GM21381 (cell line): ENCODE measurements around the gene PRSS56.

Experiments
- ATAC-seq: cut with Tn5 transposase; IDR thresholded peaks from one replicate; pipeline ENCODE4 v1.9.1; 2021; ENCODE audit warnings: mild to moderate bottlenecking, moderate library complexity; ENCODE audit not compliant: unreplicated experiment

Gene PRSS56

DNA sequence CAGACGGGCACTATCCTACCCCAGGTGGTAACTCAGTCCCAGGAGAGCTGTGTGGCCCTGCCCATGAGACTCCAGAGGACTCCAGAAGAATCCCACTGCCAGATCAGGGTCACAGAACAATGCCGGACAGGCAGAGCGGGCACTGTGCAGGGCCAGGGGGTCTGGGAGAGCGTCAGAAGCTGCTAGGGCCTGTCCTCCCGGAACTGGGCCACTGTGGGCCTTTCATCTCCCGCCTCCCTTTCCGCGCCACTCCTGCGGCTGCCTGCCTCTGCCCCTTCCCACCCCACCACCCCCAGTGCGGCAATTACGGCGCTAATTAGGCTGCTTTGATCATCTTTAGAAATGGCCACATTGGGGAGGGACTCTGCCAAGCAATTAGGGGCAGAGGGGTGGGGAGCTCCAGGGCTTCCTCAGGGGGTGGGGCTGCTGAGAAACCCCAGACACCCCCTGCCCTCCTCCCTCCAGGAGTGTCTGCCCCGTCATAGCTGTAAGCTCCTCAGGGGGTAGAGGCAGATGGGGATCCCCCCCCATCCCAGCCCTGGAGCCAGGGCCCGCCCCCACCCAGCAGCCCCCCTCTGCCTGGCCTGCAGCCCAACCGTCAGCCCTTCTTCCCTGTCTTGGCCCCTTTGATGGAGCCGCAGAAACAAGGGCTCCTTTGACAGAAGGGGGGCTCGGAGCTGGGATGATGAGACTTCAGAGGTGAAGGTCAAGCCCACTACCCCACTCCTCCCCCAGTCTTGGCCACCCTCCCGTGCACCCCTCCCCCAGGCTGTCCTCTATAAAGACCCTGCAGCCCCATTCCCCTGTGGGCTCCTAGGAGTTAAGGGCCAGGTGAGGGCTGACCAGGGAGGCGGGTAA, at the start of gene PRSS56:
PRSS56 (plus strand) TSS at position 808 of the 858 bp plus-strand sequence. CDS start 211 bp downstream, outside the sequence.
- ATAC-seq: no peak

DNA sequence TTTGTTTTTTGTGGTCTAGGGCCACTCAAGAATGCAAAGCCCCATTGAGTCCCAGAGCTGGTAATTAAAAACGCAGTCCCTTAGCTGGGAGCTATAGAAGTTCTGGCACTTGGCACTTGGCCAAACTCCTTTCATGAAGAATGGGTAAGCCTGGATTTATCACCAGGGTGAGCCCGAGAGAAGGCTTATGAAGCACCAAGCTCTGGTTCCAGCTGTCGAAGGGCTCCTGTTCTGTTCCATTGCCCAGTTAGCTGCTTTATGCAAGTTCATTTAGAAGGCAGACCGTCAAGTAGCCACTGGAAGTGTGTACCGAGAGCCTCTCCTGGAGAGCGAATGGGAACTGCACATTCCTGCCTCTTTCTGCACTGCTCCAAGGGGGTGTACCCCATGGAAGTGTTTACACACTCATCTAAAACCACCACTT, 46.7 kb upstream of the PRSS56 start:
- ATAC-seq: no peak

DNA sequence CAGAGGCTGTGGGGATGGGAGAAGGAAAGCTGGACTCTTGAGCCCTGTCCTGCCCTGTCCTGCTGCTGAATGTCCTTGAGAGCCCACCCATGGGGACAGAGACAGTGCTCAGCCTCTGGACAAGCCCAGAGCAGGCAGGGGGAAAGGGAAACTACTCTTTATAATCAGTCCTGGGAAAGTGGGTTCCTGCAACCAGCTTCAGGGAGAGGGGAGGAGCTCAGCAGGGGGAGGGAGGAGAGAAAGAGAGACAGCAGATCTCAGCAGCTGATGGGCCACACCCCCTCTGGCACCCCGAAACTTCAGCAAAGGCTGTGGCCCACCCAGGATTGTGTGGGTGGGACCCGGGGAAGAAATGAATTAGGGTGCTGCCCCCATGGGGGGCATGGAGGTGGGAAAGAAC, 44.1 kb upstream of the PRSS56 start:
- ATAC-seq: no peak

DNA sequence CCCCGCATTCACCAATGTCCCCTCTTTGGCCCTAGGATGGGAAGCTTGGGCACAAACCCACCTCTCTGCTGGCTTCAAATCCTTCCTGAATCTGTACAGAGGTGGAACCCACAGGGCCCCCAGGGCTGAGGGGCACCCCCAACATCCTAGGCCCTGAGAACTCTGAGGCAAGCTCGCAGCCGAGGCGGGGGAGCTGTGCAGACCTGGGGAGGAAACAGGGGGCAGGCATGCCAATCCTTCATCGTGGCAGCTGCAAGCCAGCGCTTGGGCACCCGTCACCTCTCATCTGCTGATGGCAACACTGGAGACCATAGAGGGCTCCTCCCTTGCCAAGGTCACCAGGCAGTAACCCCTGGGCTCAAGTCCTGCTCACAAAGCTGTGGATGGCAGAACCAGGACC, 43.4 kb upstream of the PRSS56 start:
- ATAC-seq: no peak

DNA sequence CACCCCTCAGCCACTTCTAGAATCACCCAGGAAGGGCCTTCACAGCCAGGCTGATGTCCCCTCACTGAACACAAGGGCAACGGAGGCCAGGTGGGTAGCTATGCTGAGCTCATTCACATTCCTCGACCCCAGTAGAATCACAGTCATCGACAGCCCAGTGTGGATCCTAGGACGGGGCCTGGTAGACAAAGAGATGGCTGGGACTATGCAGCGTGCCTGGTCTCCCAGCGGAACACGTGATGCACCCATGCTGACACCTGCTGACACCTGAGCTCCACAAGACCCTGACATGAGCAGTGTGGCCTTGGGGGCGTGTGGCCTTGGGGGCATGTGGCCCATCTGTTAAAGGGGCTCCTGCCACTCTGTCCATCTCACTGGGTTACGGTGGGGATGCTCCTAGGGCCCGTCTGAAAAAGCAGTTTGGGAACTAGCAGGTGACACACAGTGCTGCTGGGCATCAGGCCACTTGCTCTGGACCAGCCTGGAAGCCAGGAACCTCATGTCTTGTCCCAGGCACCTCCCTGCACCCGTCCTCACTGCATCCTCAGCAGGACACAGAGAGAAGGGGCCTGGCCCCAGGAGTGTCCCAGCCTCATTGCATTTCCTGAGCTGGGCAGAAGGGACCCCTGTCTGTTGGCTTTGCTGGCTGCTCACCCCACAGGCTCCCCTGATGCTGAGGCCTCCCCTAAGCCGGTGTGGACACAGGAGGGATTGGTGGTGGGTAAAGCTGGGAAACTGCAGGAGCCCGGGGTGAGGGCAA, 42.3 kb upstream of the PRSS56 start:
- ATAC-seq: no peak

DNA sequence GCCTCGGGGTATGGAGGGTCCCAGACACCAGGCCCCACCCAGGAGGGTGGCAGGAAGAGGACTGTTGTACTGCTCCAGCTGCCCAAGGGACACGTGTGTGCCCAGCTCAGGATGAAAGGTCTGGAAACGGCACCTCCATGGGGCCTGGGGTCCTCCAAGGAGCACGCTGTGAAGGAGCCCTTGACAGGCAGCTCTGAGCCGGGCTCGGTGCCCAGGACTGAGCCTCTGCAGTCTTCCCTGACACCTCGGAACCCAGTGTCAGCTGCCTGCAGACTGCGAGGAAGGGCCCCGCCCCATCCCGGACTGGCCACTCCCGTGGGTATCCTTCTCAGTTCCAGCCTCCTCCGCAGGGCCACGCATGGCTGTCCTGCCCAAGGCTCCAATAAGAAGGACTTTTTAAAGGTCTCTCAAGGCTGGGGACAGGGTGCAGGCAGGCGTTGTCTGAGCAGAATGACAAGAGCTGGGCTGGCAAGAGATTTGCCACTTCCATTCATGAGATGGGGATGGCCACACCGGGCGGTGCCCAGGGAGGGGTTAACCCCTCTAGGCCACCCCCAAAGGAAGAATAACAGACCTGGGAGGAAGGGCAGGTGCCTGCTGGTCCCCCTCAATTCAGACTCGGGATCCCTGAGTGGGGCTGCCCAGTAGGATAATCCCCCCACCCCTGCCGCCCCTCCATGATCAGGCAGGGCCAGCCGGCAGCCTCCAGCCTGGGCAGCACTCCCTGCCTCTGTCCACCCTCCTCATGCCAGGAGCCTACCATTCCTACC, 41.4 kb upstream of the PRSS56 start:
- ATAC-seq: no peak

DNA sequence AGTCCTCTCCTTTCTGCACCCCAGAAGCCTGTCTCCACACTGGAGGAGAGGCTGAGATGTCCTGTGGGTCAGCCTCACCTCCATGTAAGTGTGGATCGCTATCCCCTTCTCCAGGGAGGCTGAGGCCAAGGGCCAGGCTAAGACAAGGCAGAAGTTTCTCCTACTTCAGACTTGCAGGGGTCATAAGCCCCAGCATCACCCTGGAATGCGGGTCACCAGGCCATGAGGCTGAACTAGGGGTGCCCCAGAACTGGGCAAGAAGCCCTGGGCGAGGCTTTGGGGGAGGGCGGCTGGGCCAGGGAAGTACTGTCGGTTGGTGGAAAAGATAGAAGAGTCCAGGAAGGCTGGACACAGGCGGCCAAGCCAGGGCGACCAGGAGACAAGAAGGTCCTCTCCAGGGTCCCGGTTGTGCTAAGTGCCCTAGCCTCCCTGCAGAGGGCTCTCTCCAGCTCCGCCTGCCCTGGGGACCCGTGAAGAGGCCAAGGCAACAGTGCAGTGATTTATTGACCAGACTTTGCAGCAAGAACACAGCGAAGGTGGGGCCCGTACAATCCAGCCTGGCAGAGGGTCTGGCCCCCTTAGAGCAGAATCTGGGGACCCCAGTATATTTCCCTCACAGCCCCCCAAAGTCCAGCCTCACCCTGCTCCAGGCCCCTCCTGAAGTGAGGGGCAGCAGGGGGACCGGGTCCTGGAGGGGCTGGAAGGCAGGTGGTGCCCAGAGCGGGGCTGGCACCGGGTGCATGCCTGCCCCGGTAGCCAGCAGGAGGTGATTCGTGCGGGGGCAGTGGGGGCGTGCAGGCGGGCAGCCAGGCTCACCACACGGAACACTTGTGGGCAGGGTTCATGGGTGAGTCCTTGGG, 40.6 kb upstream of the PRSS56 start:
- ATAC-seq: no peak

DNA sequence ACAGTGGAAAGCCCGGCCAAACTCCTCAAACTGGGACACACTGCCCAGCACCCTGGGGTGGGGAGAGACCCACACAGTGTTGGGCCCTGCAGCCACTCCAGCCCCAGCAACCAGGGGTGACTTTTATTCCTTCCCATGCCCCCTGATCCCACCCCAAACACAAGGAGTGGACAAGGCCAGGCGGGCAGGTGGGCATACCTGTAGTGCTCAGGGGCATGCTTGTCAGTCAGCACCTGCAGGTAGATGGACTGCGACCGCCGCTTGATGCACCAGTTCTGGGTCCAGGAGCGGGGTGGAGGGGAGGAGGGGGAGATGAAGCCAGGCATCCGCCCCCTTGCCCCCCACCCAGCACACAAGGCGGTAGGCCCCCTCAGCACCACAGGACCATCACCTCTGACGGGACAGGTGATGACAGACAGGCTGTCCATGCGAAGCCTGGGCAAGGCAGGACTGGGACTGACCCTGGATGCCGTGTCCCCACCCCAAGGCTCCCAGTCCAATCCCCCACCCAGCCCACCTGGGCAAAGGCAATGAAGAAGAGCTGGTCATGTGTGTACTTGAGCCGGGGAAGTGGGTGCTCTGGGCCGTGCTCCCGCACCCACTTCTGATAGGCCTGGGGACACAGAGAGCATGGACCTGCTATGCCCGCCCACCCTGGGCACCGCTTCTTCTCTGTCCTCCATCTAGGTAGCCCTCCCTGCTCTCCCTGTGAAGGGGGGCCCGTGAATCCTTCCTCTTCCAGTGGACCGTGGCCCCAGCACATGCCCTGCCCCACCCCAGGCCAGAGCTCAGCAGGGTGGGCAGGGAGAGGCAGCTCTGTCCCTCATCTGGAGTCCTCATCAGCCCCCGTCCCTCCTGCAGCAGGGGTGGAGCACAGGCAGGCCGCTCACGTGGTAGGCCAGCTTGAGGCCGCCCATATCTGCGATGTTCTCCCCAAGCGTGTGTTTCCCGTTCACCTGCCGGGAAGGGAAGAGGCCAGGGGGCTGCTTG, 39.7 kb upstream of the PRSS56 start:
- ATAC-seq: no peak

DNA sequence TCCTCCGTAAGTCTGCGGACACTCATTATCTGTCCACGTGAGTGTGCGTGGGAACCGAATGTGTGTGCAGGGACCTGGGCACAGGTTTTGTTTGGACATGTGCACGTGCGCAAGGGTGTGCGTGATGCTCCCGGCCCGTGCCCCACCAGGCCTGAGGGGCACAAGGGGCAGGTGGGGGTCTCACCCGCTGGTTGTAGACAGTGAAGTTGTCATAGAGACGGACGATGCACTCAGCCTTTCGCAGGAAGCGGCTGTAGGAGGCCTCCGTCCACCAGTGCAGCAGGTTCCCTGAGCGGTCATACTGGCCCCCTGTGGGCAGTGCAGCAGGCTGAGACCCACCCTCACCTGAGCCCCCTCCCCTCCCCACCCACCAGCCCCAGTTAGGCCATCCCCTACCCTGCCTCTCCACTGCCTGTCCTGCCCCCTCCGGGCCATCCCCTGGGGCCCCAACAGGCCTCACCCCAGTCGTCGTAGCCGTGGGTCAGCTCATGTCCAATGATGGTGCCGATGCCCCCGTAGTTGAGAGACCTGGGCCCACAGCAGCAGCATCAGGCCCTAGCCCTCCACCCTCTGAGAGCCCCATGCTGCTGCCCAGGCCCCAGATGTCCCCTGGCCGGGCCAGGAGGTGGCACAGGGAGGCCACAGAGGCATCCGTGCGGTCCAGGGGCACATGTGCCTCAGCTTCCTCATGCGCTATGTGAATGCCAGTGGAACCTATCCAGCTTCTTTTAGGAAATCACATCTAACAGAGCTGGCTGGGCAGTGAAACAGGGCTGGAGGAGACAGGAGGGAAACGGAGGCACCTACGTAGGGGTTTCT, 38.7 kb upstream of the PRSS56 start:
- no peak for ATAC-seq

DNA sequence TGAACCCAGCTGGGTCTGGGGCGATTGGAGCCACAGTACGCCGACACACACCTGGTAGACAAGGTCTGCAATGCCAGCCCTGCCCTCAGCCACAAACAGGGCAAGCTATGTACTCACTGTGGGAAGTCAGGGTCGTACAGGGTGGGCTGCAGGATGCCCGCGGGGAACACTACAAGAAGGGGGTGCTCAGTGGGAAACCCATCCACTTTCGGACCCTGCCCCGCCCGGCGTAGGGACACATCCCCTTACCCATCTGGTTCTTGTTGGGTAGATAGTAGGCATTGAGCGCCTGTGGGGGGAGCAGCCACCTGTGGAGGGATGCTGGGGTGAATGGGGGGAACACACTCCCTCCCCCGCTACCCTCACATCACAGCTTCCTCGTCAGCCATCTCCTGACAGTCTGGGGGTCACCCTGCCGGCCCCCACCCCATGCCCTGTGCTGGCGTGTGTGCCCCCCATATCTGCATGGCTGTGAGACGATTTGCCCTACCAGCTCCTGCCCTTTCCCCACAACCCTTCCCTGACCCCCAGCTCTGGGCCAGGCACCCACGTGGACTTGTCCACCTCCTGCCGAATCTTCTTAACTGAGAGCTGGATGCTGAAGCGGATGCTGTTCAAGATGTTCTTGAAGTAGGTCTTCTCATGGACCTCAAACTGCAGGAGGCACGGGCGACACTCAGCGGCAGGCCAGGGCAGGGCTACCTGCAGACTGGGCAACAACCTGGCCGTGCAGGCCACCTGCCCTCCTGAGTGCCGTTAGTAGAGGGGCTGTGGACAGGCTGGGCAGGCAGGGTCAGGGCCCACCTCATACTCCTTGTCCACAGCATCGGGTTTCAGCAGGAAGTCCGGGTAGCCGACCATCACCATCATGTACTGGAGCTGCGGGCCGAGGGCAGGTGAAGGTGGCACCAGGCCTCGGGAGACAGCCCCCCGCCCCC, 37.6 kb upstream of the PRSS56 start:
- ATAC-seq: no peak

DNA sequence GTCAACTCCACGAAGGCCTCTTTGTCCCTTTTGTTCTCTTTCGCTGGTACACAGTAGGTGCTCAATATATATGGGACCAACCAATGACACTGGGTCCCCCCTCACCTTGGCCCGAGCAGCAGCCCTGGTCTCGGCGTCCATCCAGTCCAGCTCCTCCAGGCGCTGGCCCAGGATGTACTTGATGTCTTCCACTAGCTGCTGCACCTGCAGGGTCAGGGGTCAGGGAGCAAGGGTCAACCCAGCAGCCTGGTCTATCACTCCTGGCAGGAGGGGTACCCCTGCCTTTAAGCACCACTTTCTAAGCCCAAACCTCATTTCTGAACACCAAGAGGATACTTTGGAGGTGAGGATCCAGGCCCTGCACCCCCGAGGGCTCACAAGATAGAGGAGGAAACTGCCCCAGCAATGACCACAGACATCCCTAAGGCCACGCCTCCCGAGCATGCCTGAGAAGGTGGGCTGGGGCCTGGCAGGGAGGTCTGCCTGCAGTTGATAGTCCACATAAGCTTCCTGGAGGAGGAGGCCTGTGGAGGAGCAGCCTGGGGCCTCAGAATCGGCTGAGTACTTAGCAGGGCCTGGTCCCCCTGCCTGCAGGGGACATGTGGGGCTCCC, 36.8 kb upstream of the PRSS56 start:
- no peak for ATAC-seq

DNA sequence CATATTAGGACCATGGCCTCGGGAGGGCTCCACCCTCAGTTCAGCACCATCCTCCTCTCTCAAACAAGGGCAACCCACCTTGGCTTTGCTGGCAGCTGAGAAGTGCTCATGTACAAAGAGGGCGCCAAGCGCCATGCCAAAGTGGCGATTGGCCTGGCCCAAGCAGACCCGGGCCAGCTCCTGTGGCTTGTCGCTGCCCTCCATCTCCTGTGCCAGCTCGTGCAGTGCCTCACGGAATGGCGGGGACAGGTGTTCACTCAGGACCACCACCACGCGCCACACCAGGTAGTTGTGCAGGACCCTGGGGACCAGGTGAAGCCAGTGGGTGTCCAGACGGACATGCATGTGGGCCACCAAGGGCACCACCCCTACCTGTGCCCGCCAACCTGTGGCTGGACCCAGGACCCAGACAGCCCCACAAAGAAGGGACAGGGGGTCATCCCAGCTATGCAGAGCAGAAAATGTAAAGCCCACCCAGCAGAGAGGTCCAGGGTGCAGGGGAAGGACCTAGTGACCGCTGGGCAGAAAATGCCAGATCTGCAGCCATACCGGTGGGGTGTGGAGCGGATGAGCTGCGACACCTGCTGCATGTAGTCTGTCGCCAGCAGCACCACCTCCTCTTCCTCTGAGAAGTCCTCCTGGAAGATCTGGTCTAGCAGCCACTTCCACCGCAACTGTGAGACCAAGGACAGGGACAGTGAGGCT, 36.1 kb upstream of the PRSS56 start:
- no peak for ATAC-seq

DNA sequence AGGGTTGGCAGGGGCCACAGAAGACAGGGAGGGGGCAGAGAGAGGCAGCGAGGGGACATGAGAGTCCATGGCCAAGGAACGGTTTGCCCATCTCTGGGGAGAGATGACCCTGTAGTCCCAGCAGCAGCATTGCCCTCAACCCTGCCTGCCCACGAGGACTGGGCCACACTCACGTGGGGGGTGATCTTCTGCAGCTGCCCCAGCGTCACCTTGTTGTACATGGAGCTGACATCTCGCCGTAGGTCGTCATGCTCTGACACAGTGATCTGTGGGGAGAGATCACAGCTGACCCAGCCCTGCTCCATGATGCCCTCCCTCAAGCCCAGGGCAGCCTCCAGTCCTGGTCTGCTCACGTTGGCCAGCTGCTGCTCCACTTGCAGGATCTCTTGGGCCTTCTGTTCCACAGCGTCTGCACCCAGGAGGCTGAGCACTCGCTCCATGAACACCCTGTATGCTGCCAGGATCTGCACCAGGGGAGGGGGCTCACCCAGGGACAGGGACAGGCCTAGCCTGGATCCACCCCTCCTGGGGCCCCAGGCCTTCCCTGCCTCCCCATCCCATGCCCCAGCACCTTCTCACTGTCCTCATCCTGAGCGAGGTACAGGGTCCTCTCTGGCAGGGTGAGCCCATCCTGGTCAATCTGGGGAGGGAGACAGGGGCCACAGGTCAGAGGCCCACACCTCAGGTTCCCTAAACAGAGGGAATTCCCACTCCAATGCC, 35.4 kb upstream of the PRSS56 start:
- ATAC-seq: no peak

DNA sequence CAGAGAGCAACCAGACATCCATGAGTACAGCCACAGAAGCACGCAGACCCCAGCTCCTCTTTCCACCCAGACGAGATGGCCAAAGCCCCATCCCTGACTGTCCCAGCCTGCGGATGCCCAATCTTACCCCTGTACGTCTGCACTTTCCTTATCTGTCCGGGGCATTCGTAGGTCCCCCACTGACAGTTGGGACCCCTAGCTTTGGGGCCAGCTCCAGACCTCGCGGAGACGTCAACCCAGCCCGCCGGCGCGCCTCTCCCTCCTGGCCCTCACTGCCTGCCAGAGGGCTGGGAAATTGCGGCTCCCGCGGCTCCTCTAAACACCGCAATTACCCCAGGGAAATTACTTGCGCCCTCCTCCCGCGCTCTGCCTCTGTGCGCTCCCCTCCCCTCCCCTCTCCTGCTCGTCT, 34.8 kb upstream of the PRSS56 start:
- no peak for ATAC-seq

DNA sequence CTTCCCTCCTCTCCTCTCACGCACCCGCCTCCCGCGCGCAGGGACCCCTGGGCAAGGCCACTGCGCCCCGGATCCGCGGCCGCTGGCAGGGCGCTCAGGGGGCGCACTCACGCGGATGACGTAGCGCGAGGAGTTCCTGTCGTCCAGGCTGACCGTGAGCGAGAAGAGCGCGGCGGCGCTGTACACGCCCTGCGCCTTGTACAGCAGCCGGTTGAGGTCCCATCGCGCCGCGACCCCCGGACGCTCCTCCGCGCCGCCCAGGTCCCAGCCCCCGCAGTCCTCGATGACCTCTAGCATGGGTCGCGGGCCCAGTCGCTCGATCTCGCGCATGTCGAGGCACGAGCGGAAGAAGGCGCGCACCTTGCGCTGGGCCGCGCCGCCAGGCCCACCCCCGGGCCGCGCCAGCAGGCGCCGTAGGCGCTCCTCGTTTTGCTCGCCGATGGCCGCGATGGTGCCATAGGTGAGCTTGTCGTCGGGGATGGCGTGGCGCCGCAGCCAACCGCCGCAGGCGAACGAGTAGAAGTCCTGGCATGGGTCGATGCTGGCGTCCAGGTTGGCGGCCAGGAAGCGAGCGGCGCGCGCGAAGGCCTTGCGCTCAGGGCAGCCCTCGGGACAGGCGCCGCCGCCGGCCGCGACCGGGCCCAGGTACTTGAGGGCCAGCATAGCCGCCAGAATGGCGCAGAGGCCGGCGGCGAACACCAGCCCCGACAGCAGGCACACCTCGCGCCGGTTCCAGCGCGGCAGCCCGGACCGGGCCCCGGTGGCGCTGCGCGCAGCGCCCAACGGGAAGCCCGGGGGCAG, 34.2 kb upstream of the PRSS56 start:
- no peak for ATAC-seq
